Stimulated activated naive CD4-positive, alpha-beta T cell (primary cell): ENCODE data around the gene ACOXL.
"Not testable (repeated sequence)": the region's sequence is repeated elsewhere in the genome, so short reads cannot be mapped to it uniquely, and the experiment has no call there.

Experiments
- DNase-seq, 6 experiments: peaks; one replicate each; lab custom pipeline; 2025; lab: John Stamatoyannopoulos, UW

ACOXL gene

DNA sequence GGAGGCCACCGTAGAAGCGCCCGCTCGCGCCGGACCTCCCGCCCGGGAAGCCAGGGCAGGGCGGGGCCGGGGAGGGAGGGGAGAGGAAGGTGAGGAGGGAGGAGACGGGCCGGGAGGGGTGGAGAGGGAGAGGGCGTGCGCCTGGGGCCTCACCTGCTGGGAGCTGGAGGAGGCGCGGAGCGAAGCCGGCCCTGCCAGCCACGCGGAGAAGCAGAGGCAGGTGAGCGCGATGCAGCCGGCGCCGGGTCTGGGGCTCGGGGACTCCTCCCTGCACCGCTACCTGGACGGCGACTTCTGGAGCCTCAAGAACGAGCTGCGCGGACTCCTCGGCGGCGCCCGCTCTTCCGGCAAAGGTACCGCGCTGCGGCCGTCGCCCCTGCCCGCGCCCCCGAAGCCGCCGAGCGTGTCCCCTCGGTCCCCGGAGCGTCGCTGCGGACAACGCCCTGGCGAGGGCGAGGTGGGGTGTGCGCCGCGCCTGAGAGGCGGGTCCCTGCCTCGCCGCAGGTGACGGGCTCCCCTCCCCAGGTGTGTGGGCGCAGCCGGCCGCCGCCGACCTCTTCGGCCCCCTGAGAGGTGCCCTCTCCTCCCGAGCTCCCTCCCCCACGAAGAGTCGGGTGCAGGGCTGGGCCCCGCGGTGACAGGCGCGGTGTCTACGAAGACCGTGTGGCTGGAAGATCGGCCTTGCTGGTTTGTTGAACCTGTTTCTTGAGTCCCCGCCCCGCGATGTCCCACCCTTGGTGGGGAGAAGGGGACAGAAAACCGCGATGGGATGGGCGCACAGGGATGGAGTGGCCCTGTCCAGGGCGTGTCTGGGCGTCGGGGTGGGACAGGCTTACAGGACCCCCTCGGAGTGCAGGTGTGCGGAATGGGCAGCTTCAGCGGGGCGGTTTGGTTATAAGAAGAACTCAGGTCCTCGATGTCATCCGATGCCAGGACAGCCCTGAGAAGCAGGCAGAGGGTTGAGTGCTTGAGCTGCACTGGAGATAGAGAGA lies at the start of gene ACOXL:
TSS of gene ACOXL (plus strand) at position 152 of the 992 bp plus-strand sequence. CDS start 35,817 bp downstream, outside the sequence.
- DNase-seq: no peak

DNA sequence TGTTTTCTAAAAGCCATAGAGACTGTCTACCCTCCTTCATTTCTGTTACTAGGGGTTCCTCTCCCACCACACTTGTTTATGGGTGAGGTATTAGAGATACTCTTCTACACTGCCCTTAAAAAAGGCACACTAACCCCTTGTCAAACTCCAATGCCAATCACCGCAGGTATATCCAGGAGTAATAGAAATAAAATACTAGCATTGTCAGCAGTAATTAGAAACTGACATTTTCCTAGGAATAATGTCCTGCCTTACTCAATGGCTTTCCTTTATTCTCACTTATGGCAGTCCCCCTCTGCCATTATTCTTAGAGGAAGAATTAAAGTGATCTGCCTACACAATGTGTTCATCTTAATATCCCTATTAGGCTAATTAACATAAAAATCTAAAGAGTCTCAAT lies 49.5 kb upstream of the ACOXL start:
- DNase-seq: no peak

DNA sequence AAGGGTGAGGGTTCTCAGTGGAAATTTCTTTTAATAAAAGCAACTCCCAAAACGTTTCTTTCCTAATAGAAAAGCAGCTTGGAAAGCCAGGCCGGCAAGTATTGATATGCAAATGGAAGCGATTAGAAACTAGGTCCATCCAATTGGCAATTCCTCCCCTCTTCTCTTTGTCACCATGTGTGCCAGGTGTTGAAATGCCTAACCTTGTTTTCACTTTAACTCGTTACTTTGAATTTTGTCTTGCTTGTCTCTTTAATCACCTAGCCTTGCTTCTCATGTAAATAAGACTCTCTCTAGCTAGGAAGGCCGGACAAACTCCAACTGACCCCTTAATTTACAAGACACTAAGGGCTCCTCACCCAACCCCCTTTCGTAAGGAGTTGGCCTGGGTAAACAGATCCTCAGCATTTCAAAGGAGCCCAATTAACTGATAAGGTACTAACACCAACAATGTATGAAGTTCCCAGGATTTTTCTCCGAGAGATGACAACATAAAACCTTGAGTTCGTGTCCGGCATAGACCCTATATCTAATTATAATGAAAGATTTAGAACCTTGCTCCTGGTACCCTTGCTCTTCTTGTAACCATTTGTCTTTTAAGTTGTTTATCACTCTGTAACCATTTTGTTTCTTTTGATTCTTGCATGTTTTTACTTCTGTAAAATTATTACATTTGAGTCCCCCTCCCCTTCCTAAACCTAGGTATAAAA lies 44.4 kb upstream of the ACOXL start:
- DNase-seq: not testable (repeated sequence)

DNA sequence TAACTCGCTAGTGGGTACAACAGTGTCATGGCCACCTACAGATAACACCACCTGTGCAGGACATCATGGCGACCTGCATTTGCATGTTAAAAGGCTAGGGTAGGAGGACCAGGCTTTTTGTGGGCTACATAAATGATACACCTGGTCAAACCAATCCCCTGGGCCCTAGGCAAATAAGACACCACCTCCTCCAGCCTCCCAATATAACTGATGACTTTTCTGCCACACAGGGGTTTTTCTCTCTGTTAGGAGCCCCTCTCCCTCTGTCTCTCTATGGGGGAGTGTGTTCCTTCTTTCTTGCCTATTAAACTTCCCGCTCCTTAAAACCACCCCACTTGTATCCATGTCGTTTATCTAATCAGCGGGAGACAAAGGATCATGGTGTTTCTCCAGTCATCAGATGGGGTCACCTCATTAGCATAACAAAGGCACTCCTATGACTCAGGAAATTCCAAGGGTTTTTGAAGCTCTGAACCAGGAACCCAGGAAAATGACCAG lies 43.7 kb upstream of the ACOXL start:
- DNase-seq: no peak

DNA sequence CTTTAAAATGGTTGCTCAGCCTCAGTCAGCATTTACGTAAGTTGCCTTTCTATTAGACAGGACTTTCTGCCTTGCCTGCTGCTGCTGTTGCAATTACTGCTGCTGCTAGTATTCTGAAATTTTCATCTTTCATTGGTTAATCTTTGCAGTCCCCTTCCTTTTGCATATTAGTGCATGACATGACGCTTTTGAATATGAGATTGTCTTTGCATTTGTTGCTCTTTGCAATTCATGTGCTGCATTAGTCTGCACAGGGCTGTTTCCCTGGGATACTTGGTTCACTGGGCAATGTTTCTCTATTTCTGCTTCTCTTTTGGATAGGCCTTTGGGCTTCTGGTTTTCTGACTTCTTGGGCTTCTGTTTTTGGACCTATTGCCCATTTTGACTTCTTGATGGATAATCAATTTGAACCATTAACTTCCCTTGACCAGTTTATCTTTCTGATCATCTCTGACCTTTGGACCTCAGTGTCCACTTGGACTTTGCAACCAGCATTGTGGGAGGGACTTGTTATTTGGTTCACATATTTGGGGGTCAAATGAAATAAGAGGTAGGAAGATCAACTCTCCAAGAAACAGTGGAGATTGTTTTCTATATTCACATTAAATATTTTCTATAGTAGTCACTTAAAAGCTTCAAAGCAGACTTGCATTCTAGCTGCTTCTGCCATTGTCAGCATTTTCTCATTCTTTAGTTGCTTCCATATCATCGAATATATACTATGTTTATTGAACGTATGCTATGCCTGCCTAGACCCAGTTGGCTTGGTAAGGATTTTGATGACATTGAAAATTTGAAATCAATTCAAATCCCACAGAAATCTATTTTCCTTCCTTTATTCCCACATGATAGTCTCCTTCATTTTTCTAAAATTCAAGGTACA lies 42.0 kb upstream of the ACOXL start:
- DNase-seq: no peak

DNA sequence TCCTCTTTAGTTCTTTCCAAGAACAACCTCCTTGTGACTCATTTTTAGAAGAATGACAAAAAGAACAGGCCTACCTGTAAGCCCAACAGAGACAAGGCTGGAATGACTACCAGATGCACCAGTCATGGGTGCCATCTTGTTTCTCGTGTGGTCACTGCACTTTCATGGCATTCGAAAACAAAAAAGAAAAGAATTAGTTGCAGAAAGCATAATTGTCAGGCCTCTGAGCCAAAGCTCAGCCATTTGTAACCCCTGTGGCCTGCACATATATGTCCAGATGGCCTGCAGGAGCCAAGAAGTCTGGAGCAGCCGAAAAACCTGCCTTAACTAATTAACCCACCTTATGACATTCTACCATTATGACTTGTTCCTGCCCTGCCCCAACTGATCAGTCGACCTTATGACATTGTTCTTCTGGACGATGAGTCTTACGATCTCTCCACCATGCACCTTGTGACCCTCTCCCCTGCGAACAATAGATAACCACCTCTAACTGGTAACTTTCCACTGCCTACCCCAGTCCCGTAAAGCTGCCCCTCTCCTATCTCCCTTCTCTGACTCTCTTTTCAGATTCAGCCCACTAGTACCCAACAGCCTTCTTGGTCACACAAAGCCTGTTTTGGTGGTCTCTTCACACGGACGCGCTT lies 40.6 kb upstream of the ACOXL start:
- DNase-seq: no peak

DNA sequence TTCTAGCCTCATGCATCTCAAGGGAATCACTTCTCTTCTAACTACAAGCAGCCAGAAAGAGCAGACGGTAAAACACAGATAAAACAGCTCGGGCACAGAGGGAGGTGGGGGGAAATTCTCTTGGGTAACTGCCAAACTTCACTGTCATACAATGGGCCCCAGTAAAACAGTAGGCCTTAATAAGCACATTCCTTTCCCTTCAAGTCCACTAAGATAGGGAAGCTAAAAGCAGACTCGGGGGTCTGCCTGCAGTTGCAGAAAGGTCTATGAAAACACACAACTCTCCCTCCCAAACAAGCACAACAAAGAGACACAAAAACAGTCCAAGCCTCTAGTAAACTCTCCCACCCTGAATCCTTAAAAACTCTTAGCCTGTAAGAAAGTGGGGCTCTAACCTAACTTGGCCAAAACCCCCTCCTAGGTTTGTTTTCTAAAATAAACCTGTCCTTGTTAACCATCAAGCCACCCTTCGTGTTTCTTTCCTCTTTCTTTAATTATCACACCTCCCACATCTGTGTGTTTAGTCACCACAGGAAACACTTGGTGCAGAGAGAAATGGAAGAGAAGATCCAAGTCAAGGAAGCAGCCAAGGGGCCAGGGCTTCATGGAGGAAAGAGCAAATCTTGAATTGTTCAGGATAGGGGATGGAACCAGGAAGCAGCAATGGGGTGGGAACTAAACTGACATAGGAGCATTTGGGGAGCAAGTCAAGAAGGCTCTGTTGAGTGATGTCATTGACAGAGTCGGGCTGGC lies 37.1 kb upstream of the ACOXL start:
- not testable (repeated sequence) for DNase-seq

DNA sequence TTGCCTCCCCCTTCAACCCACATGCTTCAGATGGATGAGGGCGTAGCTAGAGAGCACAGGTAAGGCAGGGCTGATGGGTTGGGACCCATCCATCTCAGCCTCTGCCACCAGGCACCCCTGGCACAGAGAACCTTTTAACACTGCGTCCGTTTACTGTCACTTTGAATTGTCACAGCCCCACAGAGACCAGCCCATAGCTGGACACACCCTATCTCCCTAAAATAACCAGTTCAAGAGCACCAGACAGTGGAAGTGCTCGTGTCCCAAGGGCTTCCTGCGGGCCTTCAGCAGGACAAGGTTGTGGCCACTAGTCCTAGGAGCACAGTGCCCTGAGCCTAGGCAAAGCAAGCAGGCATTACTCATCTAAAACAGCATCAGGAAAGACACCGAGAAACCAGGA lies 34.1 kb upstream of the ACOXL start:
- DNase-seq: not testable (repeated sequence)

DNA sequence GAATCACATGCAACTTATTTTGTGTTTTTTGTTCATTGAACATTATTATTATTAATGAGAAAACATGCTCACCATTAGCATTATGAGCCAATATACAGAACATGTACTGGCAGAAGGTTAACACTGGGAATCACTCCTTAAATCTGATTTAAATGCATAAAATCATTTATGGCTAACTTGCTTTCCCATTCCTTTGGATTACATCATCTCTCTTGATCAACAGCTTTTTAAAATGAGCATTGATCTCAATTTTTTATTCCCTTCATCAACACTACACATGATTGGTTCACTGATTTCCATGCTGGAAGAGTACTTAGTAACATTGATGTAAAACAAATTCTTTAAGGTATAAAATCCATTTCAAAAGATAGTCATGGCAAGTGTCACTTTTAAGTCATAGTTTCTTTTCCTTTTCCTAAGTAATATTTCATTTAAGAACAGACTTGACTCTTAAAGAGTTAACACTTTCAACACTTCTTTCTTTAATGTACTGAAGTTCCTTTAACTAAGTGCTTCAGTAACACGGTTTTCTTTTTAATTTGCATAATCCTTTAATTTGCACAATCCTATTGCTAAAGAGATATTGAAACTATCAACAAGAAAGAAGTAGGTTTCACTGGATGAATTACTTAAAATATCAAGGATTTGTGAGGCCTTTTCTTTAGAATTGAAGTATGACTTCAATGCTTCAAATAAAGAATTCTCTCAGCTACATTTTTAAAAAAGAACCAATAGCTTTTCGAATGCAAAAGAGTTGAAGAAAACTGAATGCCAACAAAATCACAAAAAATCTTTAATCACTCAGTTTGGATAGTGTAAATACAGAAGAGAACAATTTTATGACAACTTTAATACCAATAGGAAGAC lies 29.6 kb upstream of the ACOXL start:
- DNase-seq: no peak

DNA sequence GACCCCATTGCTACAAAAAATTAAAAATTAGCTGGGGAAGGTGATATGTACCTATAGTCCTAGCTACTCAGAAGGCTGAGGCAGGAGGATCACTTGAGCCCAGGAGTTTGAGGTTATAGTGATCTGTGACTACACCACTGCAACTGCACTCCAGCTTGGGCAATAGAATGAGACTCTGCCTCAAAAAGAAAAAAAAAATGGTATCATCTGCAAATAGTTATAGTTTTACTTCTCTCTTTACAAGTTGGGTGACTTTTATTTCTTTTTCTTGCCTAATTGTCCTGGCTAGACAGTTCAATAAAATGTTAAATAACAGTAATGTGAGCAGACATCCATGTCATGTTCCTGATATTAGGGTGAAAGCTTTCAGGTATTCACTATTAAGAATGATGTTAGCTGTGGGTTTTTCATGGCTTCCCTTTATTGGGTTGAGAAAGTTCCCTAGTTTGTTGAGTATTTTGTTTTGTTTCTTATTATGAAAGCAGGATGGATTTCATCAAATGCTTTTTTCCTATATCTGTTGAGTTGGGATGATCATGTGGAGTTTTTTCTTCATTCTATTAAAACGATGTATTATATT lies 24.9 kb upstream of the ACOXL start:
- no peak for DNase-seq

DNA sequence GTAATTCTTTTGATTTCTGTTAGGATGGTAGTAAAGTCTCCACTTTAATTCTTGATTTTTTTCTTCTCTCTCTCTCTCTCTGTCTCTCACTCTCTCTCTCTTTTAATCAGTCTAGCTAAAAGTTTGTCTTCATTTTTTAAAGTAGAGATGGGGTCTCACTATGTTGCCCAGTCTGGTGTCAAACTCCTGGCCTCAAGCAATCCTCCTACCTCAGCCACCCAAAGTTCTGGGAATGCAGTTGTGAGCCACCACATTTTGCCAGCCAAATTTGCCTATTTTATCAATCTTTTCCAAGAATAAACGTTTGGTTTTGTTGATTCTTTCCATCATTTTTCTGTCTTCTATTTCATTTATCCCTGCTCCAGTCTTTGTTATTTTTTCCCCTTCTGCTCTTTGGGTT lies 23.9 kb upstream of the ACOXL start:
- DNase-seq: no peak

DNA sequence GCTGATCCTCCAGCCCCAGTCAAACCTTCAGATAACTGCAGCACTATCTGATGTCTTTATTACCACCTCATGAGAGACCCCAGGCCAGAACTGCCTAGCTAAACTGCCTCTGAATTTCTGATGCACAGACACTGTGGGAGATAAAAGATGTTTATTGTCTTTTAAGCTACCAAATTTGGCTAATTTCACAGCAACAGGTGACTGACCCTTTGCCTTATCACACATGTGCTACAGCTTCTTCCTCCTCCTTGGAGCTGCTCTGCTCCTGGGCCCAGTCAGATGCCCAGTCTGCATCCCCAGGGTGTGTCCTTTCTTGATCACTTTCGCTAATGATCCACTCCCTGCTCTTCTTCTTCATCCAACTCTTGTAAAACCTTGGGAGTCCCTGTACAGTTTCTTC lies 19.6 kb upstream of the ACOXL start:
- DNase-seq: no peak

DNA sequence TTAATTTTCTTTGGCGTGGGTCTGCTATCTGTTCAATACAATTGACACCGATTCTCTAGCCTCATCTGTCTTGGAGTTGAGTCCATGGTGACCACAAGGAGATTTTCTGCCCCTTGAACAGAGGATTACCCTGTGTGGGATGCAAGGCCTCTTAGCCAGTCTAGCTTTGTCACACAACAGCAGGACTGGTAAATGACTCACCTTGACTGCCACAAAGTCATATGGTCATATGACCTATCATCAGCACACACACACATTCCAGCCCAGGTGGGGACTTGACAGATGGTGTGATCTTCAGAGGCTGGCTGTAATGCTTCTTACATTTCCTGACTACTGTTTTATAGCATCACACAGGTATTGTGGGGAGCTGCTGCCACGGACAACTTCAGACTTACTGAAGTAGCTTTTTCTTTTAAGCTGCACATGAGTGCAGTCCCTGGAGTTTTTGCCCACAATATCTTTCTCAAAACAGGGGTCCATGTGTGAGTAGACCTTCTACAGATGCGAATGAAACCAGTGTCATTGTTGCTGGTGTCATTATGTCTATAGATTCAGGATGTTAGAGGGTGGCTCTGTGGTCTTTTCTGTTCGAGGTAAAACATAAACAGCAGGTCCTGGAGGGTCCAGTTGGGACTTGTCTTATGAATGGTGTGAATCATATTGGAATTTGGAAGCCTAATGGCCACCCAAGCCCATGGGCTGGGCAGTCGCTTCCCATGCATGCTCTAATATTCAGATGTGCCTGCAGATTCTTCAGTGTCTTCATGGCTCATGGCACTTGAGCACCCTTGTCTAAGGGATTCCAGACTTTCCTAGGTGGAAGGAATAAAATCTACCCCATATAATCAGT lies 18.6 kb upstream of the ACOXL start:
- DNase-seq: no peak

DNA sequence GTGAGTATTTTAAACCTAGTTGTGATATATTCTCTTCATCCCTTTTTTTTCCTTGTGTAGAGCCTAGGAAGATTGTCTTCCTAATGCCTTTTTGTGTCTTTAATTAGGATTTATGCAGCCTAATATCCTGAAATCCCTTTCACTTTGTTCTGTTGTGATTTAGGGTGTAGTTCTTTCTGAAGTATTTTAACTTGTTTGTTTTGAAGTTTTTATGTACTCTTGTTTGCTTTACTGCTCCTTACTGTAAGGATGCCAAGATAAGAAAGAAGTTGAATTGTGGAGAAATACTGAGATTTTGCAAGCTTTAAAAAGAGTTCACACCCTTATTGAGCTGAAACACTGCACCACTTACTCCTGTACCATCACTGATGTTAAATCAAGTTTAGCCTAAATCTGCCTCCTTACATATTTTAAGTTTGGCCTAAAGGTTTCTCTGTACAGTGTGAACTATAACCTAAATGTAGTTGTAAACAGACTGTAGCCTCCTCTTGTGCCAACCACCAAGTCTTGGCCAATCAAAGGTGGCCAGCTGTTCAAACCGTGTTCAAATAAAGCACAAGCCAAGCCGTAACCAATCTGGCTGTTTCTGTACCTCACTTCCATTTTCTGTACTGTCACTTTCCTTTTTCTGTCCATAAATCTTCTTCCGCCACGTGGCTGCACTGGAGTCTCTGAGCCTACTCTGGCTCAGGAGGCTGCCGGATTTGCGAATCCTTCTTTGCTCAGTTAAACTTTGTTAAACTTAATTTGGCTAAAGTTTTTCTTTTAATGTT lies 17.7 kb upstream of the ACOXL start:
- no peak for DNase-seq

DNA sequence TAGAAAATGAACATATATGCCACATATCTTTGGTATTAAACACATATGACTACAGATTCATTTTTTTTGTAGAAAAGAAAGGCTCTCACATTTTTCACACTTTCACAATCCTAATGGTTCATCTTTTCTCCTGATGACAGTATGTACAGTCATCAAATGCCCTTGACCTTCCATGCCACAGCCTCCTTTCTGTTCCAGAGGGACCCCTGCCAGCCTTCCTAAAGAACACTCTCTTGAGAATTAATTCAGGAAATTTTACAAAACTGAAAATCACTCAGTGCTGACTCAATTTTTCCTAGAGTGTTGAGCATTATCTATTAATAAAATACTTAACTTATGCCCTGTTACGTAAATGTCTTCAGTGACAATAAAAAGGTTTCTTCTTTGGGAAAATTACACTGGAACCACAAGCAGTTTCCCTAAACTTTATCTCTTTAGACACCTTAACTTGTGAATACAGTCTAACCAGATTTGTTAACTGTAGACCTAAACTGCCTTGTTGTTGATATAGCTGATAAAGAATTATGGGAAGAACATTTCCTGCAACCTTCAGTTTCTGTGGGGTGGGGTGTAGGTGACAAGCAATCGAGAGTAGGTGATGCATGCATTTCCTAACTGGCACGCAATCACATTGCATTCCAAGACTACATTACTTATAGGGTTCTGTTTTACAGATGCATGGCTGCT lies 15.3 kb upstream of the ACOXL start:
- no peak for DNase-seq

DNA sequence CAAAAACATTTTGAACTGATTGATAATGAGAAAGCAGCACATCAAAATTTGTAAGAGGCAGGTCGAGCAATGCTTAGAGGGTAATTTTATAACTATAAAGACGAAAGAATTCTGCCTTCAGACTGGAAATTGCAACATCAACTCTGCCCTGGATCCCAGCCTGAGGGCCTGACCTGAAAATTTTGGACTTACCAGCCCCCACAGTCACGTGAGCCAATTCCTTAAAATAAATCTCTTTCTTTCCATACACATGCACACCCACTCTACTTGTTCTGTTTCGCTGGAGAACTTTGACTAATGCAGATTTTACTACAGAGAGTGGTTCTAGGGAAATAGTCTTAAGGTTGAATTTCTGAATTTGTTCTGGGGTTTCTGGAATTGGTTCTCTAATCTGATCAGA lies 14.6 kb upstream of the ACOXL start:
- no peak for DNase-seq

DNA sequence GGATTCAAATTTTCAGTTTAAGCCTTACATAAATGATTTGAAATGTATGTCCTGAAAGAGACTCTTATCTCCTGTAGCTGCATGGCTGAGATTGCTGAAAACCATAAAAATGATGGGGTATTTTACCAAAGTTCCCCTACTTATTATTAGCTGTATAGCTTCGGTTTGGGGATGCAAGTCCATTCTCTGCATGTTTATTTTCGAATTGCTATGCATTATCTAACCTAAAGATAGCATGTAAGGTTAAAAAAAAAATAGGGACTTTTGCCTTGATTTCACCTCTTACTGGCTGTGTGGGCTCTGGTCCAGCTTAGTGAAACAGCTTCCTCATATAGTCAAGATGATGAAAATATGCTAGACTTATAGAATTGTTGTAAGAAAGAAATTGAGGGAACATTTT lies 14.0 kb upstream of the ACOXL start:
- DNase-seq: no peak
